ENCODE results near the gene UXS1.

The UXS1 gene

GRCh38 chr2:106161938-106162820 is 31.9 kb downstream of the UXS1 start:
- H3K4me3 ChIP-seq (ENCODE audit: low read depth, low read length), result no peak overlapping the region
- no peak for DNase-seq (ENCODE audit: low read depth)
- TF ChIP-seq CTCF (IDR thresholded peaks at IDR 0.05; ENCODE audit: insufficient read depth, low read depth, low read length, missing control alignments), result no peak

DNA sequence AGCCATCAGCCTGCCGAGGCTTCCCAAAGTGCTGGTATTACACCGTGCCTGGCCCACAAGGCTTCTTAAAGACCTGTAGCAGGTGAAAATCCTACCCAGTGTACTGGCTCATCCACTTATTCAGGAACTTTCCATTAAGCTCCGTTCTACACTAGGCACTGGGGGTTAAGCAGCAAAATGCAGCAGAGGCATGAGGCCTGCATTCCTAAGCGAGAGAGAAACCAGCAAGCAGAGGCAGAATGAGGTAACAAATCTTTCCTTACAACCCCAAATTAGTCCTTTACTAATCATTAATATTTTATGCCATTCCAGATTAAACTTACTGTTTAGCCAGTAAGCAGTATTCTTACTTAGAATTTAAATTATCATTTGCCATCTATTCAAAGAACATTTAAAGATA is 32.8 kb downstream of the UXS1 start:
- no peak for TF ChIP-seq CTCF (IDR thresholded peaks at IDR 0.05; ENCODE audit: insufficient read depth, low read depth, low read length, missing control alignments)
- H3K4me3 ChIP-seq (ENCODE audit: low read depth, low read length), result no peak overlapping the region
- no peak for DNase-seq (ENCODE audit: low read depth)

- TF ChIP-seq CTCF (IDR thresholded peaks at IDR 0.05; ENCODE audit: insufficient read depth, low read depth, low read length, missing control alignments), result no peak
- no peak for DNase-seq (ENCODE audit: low read depth)
- H3K4me3 ChIP-seq (ENCODE audit: low read depth, low read length), result no peak overlapping the region
These were observed 33.3 kb downstream of the UXS1 start for GRCh38 chr2:106160786-106161261.

DNA sequence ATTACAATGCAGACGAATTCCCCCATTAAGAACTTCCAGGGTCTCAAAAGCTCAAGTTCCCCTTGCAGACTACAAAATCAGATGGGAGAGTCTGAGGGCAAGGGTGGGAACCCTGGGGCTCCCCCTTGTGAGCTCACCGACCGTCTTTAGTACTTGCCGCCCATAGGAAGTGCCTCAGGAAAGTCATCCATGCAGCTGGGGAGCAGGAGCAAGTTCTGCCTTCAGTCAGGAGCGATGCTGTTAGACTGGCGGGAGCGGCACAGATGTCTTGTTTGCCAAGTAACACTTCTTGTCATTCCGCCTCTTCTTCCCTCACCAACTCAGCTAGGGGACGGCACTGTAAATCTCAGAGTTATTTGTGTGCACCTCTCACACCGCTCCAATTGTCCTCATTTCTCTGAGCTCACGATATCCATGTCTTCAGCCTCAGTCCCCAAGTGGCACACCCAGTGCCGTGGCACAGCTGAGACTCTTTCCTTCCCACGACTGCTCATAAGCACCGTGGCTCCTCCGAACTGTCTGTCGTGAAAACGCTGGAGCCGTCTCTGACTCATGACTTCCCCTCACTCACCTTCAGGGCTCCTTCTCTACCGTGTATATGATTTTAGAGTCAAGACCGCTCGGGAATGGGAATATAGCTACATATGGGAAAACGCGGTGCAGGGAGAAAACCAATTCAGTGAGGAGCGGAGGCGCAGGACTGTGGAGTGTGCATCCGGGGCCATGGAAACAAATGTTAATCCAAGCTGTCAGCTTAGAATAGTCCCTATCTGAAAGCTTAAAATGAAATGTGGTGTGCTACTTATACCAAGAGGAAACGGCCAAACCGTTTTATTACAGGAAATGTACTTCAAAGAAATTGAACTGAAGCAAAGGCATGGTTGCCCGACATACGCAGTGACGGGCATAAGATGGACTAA is 34.0 kb downstream of the UXS1 start:
- H3K4me3 ChIP-seq (ENCODE audit: low read depth, low read length), result no peak overlapping the region
- DNase-seq (ENCODE audit: low read depth), result no peak
- no peak for TF ChIP-seq CTCF (IDR thresholded peaks at IDR 0.05; ENCODE audit: insufficient read depth, low read depth, low read length, missing control alignments)

GRCh38 chr2:106158871-106159270 is 35.2 kb downstream of the UXS1 start:
- DNase-seq (ENCODE audit: low read depth), result no peak
- no peak for TF ChIP-seq CTCF (IDR thresholded peaks at IDR 0.05; ENCODE audit: insufficient read depth, low read depth, low read length, missing control alignments)
- no peak overlapping the region for H3K4me3 ChIP-seq (ENCODE audit: low read depth, low read length)

- no peak for DNase-seq (ENCODE audit: low read depth)
- no peak overlapping the region for H3K4me3 ChIP-seq (ENCODE audit: low read depth, low read length)
- TF ChIP-seq CTCF (IDR thresholded peaks at IDR 0.05; ENCODE audit: insufficient read depth, low read depth, low read length, missing control alignments), result no peak
These were observed 36.0 kb downstream of the UXS1 start for GRCh38 chr2:106158131-106158530.
